HuH-7 (cell line): Measurements from ENCODE around the gene PDE6A.

Experiments used
- DNase-seq: peaks from one replicate; pipeline ENCODE4 v3.0.0; 2011; ENCODE audit warnings: low spot score

The PDE6A gene

GRCh38 chr5:149836451-149837139 is 108.0 kb downstream of the PDE6A start:
- no peak for DNase-seq

- peak; percentile 71 for DNase-seq
These were observed 110.2 kb downstream of the PDE6A start for GRCh38 chr5:149834246-149834855.

GRCh38 chr5:149833116-149833827 is 111.3 kb downstream of the PDE6A start:
- no peak for DNase-seq

GRCh38 chr5:149832636-149833035 is 112.0 kb downstream of the PDE6A start:
- DNase-seq = no peak

GRCh38 chr5:149831492-149831891 is 113.1 kb downstream of the PDE6A start:
- no peak for DNase-seq

- DNase-seq = no peak
These were observed 114.0 kb downstream of the PDE6A start for GRCh38 chr5:149830579-149830978.

GRCh38 chr5:149829954-149830353 is 114.6 kb downstream of the PDE6A start:
- DNase-seq = peak; percentile 32

GRCh38 chr5:149828161-149829011 is 116.2 kb downstream of the PDE6A start:
- peak; percentile 90 for DNase-seq

GRCh38 chr5:149827546-149827945 is 117.0 kb downstream of the PDE6A start:
- DNase-seq = no peak

GRCh38 chr5:149827086-149827485 is 117.5 kb downstream of the PDE6A start:
- DNase-seq = no peak

- DNase-seq = no peak
These were observed 118.0 kb downstream of the PDE6A start for GRCh38 chr5:149826574-149826973.

- no peak for DNase-seq
These were observed 119.7 kb downstream of the PDE6A start for GRCh38 chr5:149824846-149825245.

- no peak for DNase-seq
These were observed 120.5 kb downstream of the PDE6A start for GRCh38 chr5:149824120-149824519.

- no peak for DNase-seq
These were observed 121.2 kb downstream of the PDE6A start for GRCh38 chr5:149823375-149823774.

- no peak for DNase-seq
These were observed 122.3 kb downstream of the PDE6A start for GRCh38 chr5:149822301-149822700.

GRCh38 chr5:149820536-149821510 is 123.8 kb downstream of the PDE6A start:
- no peak for DNase-seq

- DNase-seq = no peak
These were observed 124.6 kb downstream of the PDE6A start for GRCh38 chr5:149820012-149820411.

GRCh38 chr5:149818116-149818515 is 126.5 kb downstream of the PDE6A start:
- no peak for DNase-seq

GRCh38 chr5:149817539-149818060 is 127.0 kb downstream of the PDE6A start:
- no peak for DNase-seq

GRCh38 chr5:149816661-149817060 is 127.9 kb downstream of the PDE6A start:
- no peak for DNase-seq

GRCh38 chr5:149811453-149811852 is 133.1 kb downstream of the PDE6A start:
- no peak for DNase-seq
